HL-60 (cell line): Measurements from ENCODE around the gene USP44.

Experiments
- GABPA ChIP-seq: IDR thresholded peaks from 2 replicates; pipeline ENCODE4 v1.6.1; 2012; ENCODE audit warnings: low read depth
- POLR2AphosphoS5 ChIP-seq: IDR thresholded peaks from 2 replicates; pipeline ENCODE4 v1.6.1; 2012; ENCODE audit warnings: low read depth
- SPI1 ChIP-seq: IDR thresholded peaks from 2 replicates; pipeline ENCODE4 v1.6.1; 2012; ENCODE audit warnings: low read depth, mild to moderate bottlenecking, borderline replicate concordance
- TF ChIP-seq, protein P1 (sequence below): IDR thresholded peaks from one replicate; pipeline ENCODE4 v1.5.1; 2011; ENCODE audit warnings: low read length, control low read depth, inconsistent platforms; ENCODE audit not compliant: insufficient read depth

DNA sequence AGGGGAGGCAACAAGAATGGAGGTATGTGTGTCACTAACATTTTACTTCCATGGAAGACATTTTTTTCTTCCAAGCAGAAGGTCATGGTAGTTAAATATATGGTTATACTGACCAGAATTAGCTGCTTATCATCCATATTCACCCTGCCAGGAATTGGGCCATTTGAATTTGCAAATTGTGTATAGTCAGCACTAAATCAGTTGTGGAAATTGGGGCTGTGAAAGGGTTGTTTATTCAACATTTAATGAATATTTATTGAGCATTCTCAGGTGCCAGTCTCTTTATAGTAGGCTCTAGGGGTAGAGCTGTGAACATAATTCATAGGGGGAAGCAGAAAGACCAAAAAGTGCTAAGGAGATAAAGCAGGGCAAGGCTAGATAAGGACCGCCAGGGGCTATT lies 39.3 kb downstream of the USP44 start:
- TF ChIP-seq, protein P1, sequence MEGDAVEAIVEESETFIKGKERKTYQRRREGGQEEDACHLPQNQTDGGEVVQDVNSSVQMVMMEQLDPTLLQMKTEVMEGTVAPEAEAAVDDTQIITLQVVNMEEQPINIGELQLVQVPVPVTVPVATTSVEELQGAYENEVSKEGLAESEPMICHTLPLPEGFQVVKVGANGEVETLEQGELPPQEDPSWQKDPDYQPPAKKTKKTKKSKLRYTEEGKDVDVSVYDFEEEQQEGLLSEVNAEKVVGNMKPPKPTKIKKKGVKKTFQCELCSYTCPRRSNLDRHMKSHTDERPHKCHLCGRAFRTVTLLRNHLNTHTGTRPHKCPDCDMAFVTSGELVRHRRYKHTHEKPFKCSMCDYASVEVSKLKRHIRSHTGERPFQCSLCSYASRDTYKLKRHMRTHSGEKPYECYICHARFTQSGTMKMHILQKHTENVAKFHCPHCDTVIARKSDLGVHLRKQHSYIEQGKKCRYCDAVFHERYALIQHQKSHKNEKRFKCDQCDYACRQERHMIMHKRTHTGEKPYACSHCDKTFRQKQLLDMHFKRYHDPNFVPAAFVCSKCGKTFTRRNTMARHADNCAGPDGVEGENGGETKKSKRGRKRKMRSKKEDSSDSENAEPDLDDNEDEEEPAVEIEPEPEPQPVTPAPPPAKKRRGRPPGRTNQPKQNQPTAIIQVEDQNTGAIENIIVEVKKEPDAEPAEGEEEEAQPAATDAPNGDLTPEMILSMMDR, result no peak
- no peak for TF ChIP-seq SPI1
- no peak for TF ChIP-seq GABPA
- TF ChIP-seq POLR2AphosphoS5, result no peak
